Ishikawa (cell line): Measurements from ENCODE around the gene IL17C.

Source experiments
- CEBPB ChIP-seq: IDR thresholded peaks from 2 replicates; pipeline ENCODE4 v1.6.1; 2012
- CREB1 ChIP-seq: IDR thresholded peaks from 2 replicates; pipeline ENCODE4 v1.6.1; 2012; ENCODE audit warnings: low read depth
- EGR1 ChIP-seq: IDR thresholded peaks from 2 replicates; pipeline ENCODE4 v1.6.1; 2012
- EP300 ChIP-seq: IDR thresholded peaks from 2 replicates; pipeline ENCODE4 v1.6.1; 2012; ENCODE audit warnings: borderline replicate concordance
- FOXM1 ChIP-seq: IDR thresholded peaks from 2 replicates; pipeline ENCODE4 v1.6.1; 2012; ENCODE audit warnings: low read depth, borderline replicate concordance
- MAX ChIP-seq: IDR thresholded peaks from 2 replicates; pipeline ENCODE4 v1.6.1; 2012
- NFIC ChIP-seq: IDR thresholded peaks from 2 replicates; pipeline ENCODE4 v1.6.1; 2012
- RAD21 ChIP-seq: IDR thresholded peaks from 2 replicates; pipeline ENCODE4 v1.6.1; 2012; ENCODE audit warnings: low read depth
- REST ChIP-seq: IDR thresholded peaks from 2 replicates; pipeline ENCODE4 v1.6.1; 2012; ENCODE audit warnings: low read depth, mild to moderate bottlenecking
- TAF1 ChIP-seq: IDR thresholded peaks from 2 replicates; pipeline ENCODE4 v1.6.1; 2012; ENCODE audit warnings: low read depth, mild to moderate bottlenecking
- TCF12 ChIP-seq: IDR thresholded peaks from 2 replicates; pipeline ENCODE4 v1.6.1; 2012; ENCODE audit warnings: low read depth
- TEAD4 ChIP-seq: IDR thresholded peaks from 2 replicates; pipeline ENCODE4 v1.6.1; 2012
- USF1 ChIP-seq: IDR thresholded peaks from 2 replicates; pipeline ENCODE4 v1.6.1; 2012
- YY1 ChIP-seq: IDR thresholded peaks from 2 replicates; pipeline ENCODE4 v1.6.1; 2012; ENCODE audit warnings: low read depth
- ZBTB7A ChIP-seq: IDR thresholded peaks from 2 replicates; pipeline ENCODE4 v1.6.1; 2012; ENCODE audit warnings: low read depth

The IL17C gene

GRCh38 chr16:88687676-88688012, 49.3 kb downstream of the IL17C start:
- no peak for TF ChIP-seq EP300
- TF ChIP-seq NFIC: no peak
- no peak for TF ChIP-seq CREB1
- no peak for TF ChIP-seq CEBPB
- TF ChIP-seq MAX: no peak
- no peak for TF ChIP-seq EGR1
- no peak for TF ChIP-seq FOXM1
- TF ChIP-seq TAF1: no peak
- TF ChIP-seq YY1: no peak
- no peak for TF ChIP-seq RAD21
- no peak for TF ChIP-seq TEAD4
- TF ChIP-seq TCF12: no peak
- no peak for TF ChIP-seq USF1
- no peak for TF ChIP-seq ZBTB7A
- no peak for TF ChIP-seq REST

GRCh38 chr16:88688013-88688778, 49.8 kb downstream of the IL17C start:
- TF ChIP-seq USF1 (no peak), FOXM1 (no peak), EGR1 (0 out of 2 replicates have a peak, but pooled peaks have one; percentile 42), TAF1 (no peak), ZBTB7A (0 out of 2 replicates have a peak, but pooled peaks have one; percentile 34), CREB1 (no peak), RAD21 (no peak)
